ENCODE measurements around the gene CDC42EP2.

CDC42EP2 gene

GRCh38 chr11:65298131-65298535 is 16.5 kb upstream of the CDC42EP2 start:
- DNase-seq, result no peak

GRCh38 chr11:65298655-65299179 is 15.9 kb upstream of the CDC42EP2 start:
- DNase-seq, result no peak

GRCh38 chr11:65300621-65301275 is 13.9 kb upstream of the CDC42EP2 start:
- DNase-seq, result no peak

GRCh38 chr11:65301491-65302329 is 13.0 kb upstream of the CDC42EP2 start:
- no peak for DNase-seq

GRCh38 chr11:65303555-65303954 is 11.1 kb upstream of the CDC42EP2 start:
- no peak for DNase-seq

- no peak for DNase-seq
Observed at GRCh38 chr11:65304110-65304509, 10.6 kb upstream of the CDC42EP2 start.

GRCh38 chr11:65304613-65305012 is 10.1 kb upstream of the CDC42EP2 start:
- DNase-seq, result no peak

GRCh38 chr11:65305501-65306268 is 9.0 kb upstream of the CDC42EP2 start:
- DNase-seq, result no peak

- DNase-seq, result no peak
Observed at GRCh38 chr11:65307298-65308229, 7.1 kb upstream of the CDC42EP2 start.

GRCh38 chr11:65308281-65308891 is 6.3 kb upstream of the CDC42EP2 start:
- no peak for DNase-seq

- DNase-seq, result no peak
Observed at GRCh38 chr11:65309006-65309405, 5.7 kb upstream of the CDC42EP2 start.

GRCh38 chr11:65310215-65310614 is 4.5 kb upstream of the CDC42EP2 start:
- DNase-seq, result no peak

GRCh38 chr11:65310736-65311135 is 3.9 kb upstream of the CDC42EP2 start:
- no peak for DNase-seq

- no peak for DNase-seq
Observed at GRCh38 chr11:65311170-65311678, 3.4 kb upstream of the CDC42EP2 start.

- peak; percentile 2 for DNase-seq
Observed at GRCh38 chr11:65315204-65315865, 669 bp downstream of the CDC42EP2 start.

- DNase-seq, result no peak
Observed at GRCh38 chr11:65315866-65316226, 1.2 kb downstream of the CDC42EP2 start.

GRCh38 chr11:65316227-65317024 is 1.8 kb downstream of the CDC42EP2 start:
- DNase-seq, result no peak

GRCh38 chr11:65317025-65317786 is 2.5 kb downstream of the CDC42EP2 start:
- DNase-seq, result peak; percentile 1

GRCh38 chr11:65320386-65321075 is 5.9 kb downstream of the CDC42EP2 start:
- DNase-seq, result no peak

All from GF-D8 (cell line).